Right forelimb (tissue), 1 donor: ENCODE data around the gene PHF21A.
"Not testable (repeated sequence)": the region's sequence is repeated elsewhere in the genome, so short reads cannot be mapped to it uniquely, and the experiment has no call there.

Experiments
- DNase-seq: peaks from one replicate; pipeline ENCODE4 v3.0.0-alpha.2; 2018

The PHF21A gene

DNA sequence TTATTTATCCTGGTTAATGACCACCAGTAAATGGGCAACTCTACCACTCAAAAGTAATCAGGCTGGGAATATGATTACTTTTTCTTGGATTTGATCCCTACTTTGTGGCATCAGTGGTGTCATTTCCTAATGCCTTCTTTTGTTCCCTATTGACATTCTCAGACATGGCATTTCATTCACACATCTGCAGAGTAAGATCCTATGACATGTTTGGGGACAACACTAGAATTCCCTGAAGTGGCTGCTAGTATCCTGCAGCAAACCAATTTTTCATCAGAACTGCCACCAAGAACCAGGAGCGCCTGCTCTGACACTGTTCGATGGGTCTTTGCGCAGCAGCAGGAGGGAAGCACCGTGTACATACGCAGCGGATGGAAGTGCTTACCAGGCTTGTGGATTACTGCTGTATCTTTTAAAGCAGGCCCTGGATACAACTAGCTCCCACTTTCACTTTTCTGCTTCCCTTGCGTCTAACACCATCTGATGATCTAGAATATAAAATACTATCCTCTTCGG lies 101.1 kb downstream of the PHF21A start:
- no peak for DNase-seq

DNA sequence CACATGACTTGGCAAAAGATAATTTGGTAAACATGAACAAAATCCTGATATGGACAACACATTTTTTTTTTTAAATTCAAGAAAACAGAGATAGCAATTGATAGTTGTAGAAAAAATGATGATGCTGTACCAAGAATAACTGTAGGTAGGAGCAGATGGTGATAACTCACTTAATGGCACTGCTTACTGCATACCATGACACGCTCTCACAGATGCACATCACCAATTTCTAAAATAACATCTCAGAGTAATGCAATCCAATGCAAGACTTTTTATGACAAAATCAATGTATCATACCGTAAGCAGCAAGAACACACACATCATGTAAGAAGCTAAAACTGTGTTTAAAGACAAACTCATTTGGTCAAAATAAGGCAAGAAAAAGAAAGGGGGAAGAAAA lies 102.6 kb downstream of the PHF21A start:
- no peak for DNase-seq

DNA sequence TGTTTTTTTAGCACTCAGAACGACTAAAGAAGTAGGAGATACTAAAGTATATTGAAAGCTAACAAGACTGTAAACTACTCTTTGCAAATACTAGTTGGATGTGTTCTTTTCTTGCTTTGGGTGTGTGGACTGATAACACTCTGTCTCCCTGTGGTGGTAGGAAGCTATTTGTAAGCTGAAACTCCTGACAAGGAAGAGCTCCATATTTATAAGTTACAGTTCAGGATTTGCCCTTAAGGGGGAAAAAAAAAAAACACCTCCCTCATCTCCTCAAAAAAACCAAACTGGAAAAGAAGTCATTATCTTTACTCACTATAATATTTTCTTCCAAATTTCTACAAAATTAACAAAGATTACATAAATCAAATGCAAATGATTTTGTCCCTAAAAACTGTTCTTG lies 103.9 kb downstream of the PHF21A start:
- no peak for DNase-seq

DNA sequence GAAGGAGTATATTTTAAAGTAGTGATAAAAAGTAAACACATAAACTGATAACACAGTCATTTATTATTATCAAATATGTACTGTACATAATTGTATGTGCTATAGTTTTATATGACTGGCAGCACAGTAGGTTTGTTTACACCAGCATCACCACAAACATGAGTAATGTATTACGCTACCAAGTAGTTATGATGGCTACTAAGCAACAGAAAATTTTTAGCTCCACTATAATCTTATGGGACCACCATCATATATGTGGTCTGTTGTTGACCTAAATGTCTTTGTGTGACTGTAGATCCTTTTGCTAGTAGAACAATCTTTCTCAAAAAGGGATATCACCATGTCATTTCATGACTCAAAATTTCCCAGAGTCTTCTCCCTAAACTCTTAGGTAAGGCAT lies 105.3 kb downstream of the PHF21A start:
- DNase-seq: no peak

DNA sequence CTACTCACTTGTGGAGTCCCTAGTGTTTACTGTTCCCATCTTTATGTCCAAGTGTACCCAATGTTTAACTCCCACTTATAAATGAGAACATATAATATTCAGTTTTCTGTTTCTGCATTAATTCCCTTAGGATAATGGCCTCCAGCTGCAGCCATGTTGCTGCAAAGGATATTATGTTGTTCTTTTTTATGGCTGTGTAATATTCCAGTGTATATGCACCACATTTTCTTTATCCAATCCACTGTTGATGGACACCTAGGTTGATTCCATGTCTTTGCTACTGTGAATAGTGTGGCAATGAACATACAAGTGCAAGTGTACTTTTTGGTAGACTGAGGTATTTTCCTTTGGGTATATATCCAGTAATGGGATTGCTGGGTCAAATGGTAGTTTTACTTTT lies 107.1 kb downstream of the PHF21A start:
- not testable (repeated sequence) for DNase-seq

DNA sequence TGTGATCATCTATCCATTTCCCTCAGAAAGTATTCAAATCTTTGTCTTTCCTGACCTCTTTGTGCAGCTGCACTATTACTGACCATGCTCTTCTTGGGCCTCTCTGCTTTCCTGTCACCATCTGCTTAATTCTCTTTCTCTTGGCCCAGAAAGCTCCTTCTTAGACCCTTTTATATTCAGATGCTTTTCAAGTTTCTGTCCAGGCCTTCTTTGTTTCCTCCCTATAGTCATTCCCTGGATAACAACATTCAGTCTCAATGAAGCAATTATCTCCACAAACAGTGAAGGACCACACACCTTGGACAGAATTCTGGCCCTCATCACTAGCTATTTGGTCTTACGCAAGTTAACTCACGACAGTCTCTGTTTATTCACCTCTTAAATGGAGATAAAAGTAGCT lies 109.1 kb downstream of the PHF21A start:
- DNase-seq: no peak

DNA sequence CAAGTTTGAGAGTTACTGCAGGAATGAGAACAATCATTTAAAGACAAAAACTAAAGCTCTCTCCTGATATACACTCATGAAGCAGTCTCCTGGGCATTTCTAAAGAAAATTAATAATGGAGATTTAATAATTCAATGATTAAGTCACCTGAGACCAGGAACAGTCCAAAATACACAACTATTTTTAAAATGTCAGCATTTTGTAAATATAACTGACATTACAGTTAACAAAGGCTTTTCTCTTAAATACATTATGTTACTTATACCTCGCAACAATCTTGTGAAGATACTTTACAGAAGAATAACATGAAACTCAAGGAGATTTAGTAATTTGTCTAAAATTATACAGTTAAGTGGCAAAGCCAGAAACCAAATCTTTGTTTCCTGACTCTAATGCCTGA lies 111.2 kb downstream of the PHF21A start:
- no peak for DNase-seq

DNA sequence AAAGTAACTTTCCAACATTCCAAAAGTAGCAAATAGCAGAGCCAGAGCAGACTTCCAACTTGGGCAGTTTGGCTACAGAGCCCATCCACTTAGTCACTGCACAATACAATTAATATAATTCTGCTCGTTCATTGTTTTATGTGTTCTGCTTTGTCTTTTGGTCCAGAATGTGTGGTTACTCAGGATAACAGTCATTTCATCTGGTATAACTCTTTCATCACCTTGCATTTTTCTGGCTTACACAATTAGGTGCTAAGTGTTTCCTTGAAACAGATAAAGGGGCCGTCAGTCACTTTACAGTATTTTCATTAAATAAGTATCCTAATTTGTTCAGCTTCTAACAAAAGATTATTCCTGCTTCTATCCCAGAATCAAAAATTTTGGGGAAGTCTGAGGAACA lies 111.6 kb downstream of the PHF21A start:
- no peak for DNase-seq

DNA sequence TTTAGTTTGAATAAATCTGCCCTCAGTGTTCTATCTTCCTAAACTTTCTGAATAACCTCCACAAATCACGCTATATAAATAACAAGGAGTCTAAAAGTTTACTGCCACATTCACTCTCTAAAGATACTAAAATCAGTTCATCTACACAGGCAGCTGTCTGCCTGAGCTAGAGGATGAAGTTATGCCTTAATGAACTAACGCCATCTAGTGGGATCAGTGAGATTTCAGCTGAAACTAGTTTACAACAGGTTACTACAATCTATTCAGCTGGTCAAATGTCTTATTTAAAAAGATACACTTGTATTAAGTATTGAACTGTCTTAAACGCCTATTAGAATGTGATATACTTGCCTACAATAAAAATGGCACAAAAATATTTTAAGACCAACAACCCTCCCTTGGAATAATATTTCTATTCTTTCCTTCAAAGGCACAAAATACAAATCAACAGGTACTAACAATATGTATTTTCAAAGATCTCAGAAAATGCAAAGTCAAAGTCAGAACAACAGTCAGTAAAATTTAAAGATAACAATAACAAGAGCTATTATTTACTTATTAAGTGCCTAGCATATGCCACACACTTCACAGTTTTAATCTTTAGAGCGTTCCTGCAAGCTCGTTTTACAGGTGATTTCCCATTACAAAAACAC lies 114.7 kb downstream of the PHF21A start:
- DNase-seq: no peak

DNA sequence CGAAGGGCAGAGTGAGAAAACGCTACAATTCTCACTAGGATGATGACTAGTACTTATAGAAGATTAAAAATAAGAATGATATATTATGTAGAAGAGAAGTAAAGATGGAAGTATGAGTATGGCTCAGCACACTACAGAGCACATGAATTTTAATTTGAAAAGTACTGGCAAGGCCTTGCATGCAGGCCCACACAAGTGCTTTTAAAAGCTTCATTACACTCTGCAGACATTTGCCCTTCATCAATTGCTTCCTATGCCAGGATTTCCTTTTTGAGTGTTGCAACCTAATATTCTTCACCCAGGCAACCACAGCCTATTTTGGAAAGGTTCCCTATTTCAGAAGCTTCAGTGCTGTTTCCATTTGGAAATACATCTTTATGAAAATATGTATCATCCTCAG lies 117.7 kb downstream of the PHF21A start:
- no peak for DNase-seq

DNA sequence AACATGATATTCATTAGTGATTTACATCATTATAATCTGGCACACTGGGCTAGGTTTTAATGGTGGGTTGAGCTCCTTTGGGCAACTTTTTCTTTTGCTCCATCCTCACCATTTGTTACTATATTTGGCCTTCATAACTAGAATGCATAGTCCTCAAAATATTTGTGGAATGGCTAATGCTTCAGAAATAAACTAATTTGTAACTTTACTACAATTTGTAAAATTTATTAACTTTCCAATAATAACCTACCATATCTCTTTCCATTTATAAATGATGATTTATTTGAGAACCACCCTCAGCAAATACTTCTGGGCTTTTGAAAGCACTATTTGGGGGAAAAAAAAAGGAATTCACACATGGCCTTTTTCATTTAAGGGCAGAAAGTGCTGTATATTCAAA lies 119.1 kb downstream of the PHF21A start:
- no peak for DNase-seq

DNA sequence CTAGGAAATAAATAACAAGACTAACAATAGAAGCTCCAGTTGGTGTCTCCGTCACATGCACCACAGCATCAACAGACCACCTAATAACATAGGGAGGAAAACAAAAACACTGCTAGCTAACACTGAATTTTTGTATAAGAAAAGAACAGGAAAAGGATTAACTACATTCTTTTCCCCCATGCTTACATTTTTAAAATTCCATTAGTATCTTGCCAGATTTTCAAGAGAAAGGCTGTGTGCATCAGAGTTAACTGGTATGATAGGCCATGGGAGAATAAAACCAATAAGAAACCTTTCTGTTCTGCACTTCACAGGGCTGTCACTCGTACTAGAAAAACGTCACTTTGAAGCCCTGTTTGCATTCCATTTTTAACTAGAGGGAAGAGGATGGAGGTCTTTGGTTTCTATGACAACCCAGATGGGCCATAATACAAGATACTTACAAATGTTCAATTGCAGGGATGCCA lies 119.8 kb downstream of the PHF21A start:
- no peak for DNase-seq

DNA sequence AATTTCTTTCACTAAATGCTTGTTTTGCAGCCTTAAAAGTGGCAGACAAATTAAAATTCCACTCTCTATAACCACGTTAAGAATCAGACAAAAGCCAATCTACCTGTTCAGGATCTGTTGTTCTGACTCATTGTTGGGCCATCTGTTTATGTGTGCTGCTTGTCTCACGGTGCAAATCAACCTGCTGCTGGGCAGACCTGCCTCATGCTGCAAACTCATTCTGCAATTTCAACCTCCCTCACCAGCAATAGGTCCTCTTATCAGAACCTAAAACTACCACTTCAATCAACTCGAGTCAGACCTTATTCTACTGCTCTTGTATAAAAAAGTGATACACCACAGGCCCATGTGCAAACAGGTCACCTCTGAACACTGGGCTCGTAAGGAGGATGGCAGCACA lies 123.7 kb downstream of the PHF21A start:
- no peak for DNase-seq

DNA sequence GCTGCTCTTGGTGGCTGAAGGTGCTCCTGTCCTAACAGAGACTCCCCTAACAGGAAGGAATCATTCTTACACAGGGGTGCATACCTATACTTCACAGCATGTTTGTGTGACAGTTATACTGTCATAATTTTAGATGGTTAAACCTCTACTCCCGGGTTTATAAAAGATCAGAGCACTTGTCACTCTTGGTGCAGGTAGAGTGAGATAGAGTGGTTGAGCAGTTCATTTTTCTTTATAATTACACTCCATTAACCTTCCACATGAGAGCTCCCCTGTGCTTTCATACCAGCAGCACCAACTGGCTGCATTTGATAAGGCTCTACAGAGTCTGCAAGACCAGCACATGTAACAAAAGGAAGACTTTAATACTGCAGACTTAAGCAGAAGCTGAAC lies 125.9 kb downstream of the PHF21A start:
- DNase-seq: no peak

DNA sequence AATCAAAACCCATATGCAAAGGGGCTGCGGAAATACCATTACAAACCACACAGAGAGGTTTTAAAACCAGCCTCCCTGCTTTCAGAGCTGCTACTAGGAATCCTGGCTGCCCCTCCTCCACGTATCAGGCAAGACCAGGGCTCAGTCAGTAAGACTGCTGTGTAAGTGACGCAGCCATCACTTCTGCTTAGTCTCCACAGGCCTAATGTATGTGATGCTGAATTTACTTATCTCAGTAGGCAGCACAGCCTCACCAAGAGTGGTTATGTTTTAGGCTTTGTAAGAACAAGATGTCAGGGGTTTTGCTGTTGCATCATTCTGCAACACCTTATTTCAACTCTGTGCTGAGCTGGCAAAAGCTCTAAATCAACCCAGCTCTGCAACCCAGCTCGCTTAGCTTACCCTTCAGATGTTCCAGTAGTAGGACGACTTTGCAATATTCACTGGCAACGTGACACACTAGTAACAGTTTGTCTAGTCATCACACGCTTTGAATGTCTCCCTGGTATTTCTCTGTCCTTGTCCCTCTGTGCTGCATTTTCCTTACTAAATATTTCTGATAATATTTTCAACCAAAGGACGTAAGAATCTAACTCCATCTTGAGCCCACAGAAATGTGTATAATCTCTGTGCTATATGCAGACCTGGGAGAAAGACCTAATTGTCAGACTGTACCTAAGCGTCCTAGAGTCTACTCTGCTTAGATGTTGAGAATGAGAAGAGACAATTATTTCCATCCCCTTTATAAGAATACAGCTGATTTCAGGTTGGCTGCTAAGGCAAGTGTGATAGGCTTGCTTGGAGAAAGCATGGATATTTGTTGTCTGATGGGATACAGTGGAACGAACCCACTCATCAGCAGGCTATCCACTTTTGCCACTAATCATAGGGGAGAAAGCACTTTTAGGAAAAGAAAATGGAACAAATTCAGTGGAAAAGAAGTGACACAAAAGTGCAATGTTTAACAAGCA lies 126.6 kb downstream of the PHF21A start:
- DNase-seq: no peak

DNA sequence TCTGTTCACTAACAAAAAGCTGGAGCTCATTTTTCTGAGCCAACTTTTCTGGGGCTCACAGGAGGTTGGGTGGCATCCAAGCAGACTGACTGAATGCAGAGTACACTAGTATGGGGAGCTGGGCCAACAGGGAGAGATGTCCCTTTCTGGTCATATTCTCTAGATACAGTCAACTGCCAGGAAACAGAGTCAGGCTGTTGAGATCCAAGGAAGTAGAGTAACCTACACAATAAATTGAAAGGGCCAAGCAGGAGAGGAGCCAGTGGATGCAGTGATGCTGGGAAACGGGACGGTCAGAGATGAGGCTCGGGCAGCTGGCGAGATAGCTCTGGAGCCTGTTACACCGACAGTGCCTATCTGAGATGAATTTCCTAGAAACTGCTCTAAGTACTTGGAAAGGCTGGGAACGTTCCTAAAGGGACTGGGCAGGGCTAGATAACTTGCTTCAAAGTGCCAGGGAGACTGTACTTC lies 127.7 kb downstream of the PHF21A start:
- DNase-seq: peak; percentile 70

DNA sequence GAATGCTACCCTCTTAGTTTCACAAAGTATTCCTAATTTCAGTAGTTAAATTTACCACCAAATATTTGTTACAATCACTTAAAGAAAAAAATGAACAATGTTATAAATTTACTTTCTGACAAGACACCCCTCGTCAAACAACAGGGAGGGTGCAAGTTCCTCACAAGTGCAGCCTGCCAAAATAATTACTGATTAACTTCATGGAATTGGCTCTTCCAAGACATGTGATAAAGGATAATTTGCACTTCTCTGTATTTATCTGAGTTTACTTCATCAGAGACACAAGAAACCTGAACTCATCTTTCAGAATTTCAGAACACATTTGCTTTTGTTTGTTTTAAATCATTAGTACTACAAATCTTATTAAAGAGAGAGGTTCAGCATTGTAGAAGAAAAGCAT lies 132.3 kb downstream of the PHF21A start:
- no peak for DNase-seq

DNA sequence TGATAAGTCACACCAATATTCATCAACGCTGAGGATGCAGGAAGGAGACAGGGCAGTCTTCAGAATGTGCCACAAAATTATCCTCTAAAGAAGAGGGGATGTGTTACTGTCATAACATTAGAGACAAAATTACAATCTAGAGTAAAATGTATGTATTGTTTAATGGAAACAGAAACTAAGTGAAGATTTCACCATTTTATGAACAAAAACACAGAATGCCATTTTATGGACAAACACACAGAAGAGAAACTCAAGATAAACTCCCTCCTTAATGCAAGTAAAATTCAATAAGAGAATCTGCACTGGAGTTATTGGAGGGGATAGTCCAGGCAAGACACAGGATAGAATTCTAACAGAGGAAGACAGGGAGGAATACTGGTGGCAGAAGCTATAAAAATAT lies 136.0 kb downstream of the PHF21A start:
- DNase-seq: no peak

DNA sequence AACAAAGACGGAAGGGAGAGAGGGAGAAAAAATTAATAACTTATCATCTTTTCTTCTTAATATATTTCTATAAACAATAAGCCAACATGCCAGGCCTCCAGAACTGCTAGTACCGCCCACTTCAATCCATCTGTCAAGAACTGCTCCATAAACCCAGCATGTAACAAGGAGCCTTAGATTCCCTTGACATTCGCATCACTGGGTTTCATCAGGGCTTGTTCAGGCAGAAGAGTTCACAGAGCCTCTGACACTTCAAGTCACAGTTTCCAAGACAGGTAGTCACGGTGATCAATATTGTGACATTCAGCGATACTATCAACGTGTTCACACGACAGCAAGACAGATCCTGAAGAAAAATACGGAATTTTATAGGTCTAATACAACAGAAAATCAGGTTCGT lies 137.1 kb downstream of the PHF21A start:
- DNase-seq: no peak

DNA sequence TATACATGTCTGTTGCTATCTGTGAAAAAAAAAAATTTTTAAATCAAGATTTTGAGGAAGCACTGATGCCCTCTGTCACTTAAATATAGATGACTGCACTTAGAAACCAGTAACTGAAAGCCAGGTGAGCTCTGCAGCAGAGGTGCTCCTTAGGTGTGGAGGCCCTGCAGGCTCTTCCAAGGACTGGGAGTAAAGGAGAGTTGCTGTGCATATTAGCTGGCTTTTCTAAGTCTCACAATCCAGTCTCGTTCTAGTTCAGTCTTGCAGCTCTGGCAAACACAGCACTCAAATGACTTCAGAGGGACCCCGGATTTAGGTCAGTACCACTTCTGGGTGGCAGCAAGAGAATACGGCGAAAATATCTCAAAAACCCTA lies 137.8 kb downstream of the PHF21A start:
- no peak for DNase-seq

DNA sequence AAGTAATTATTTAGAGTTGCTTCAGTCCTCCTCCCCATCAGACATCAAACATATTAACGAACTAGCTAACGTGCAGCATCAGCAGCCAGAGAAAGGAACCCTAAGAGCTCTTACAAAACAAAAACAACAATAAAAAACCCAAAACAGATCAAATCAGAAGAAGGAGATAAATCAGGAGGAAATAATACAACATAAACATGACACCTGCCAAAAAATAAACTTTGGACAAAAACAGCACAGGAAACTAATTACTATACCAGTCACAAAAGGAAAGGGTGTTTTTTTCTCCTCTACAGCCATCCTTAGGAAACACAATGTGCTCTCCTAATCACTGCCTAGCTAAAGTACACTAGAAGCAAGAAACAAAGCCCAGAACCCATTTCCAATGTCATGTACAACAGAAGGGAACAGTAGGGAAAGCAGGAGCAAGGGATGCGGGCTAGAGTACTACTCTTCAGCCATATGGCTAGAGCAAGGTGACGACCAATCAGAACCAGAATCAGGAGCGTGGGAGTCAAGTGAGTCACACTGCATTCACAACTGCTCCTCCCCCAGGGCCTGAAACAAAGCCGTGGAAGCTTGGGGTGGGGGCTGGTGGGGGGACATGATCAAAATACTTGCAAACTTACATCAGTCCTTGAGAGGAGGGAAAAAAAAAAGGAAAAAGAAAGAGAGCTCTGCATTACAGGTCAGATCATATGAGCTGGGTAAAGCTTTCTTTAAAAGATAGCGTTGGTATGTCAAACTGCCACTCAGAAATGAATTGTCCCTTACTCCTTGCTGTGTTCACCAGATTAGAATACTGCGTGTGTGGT lies 138.4 kb downstream of the PHF21A start:
- no peak for DNase-seq

DNA sequence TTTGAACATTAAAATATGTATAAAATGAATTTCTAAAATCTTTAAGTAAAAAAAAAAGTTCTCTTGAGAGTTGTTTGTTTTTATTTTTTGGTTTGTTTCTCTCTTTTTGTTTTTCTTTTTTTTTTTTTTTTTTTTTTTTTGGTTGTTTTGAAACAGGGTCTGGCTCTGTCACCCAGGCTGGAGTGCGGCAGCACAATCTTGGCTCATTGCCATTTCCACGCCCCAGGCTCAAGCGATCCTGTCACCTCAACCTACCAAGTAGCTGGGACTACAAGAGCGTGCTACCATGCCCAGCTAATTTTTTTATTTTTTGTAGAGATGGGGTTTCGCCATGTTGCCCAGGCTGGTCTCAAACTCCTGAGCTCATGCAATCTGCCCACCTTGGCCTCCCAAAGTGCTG lies 139.4 kb downstream of the PHF21A start:
- not testable (repeated sequence) for DNase-seq

DNA sequence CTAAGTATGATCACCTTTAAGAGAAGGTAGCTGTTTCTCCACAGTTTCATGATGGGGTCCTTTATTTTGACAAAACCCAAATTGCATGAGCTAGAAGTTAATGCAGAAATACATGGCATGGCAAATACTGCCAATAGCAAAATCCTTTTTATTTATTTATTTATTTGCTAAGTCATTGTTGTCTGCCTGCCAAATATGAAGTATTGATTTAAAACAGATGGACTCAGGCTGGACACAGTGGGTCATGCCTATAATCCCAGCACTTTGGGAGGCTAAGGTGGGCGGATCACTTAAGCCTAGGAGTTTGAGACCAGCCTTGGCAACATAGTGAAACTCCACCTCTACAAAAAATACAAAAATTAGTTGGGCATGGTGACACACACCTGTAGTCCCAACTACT lies 146.4 kb downstream of the PHF21A start:
- DNase-seq: no peak
